HEK293 (cell line): ENCODE results near the gene ESR2.

Experiments
- CTCF ChIA-PET: fragments of 350-600 bp; formaldehyde crosslinking; extraction: SDS; loops from one replicate; lab custom pipeline; 2021; ENCODE audit warnings: antibody characterized with exemption; lab: Yijun Ruan, JAX
- POLR2A ChIA-PET: fragments of 300-600 bp; formaldehyde crosslinking; extraction: SDS; loops from one replicate; lab custom pipeline; 2020; ENCODE audit warnings: antibody characterized with exemption, inconsistent platforms; lab: Yijun Ruan, JAX
- H3K27ac ChIP-seq: fragments of 200-500 bp; sonication (Bioruptor generic); 2 replicates; pipeline ENCODE4 v1.5.1; 2014; ENCODE audit warnings: low read depth, low read length, control low read depth, inconsistent platforms; ENCODE audit errors: extremely low read depth
- H3K36me3 ChIP-seq, 2 experiments: fragments of 200-500 bp in 1 of 2; sonication (Bioruptor generic) in 1 of 2; 1 replicate in 1 of 2; 2 replicates in 1 of 2; pipeline ENCODE4 v1.5.1; 2014 to 2017; ENCODE audit warnings: inconsistent platforms in 2 of 2, low read length in 2 of 2; ENCODE audit not compliant: control insufficient read depth in 2 of 2, insufficient read depth in 1 of 2
- H3K4me1 ChIP-seq: fragments of 200-500 bp; sonication (Bioruptor generic); 2 replicates; pipeline ENCODE4 v1.5.1; 2014; ENCODE audit warnings: mild to moderate bottlenecking, low read length, inconsistent platforms; ENCODE audit not compliant: control insufficient read depth, insufficient read depth
- H3K4me3 ChIP-seq: 2 replicates; pipeline ENCODE4 v1.5.1; 2011; ENCODE audit warnings: low read depth, mild to moderate bottlenecking, control low read depth, low read length, moderate library complexity
- H3K9me3 ChIP-seq: fragments of 200-500 bp; sonication (Bioruptor generic); 2 replicates; pipeline ENCODE4 v1.5.1; 2014; ENCODE audit warnings: low read depth, low read length, inconsistent platforms; ENCODE audit not compliant: control insufficient read depth, insufficient read depth
- KLF8 ChIP-seq: fragments of 450-650 bp; formaldehyde crosslinking; IDR thresholded peaks from 2 replicates; pipeline ENCODE4 v1.5.1; 2016; ENCODE audit warnings: missing biosample characterization, missing genetic modification characterization
- OVOL3 ChIP-seq: fragments of 450-650 bp; formaldehyde crosslinking; IDR thresholded peaks from 2 replicates; pipeline ENCODE4 v1.5.1; 2016; ENCODE audit warnings: missing biosample characterization, missing genetic modification characterization
- REPIN1 ChIP-seq: fragments of 450-650 bp; formaldehyde crosslinking; IDR thresholded peaks from 2 replicates; pipeline ENCODE4 v1.5.1; 2017; ENCODE audit warnings: missing biosample characterization, missing genetic modification characterization, low read depth
- SP3 ChIP-seq: fragments of 450-650 bp; formaldehyde crosslinking; IDR thresholded peaks from 2 replicates; pipeline ENCODE4 v1.5.1; 2016; ENCODE audit warnings: missing biosample characterization, missing genetic modification characterization
- ZNF133 ChIP-seq: fragments of 450-650 bp; formaldehyde crosslinking; IDR thresholded peaks from 2 replicates; pipeline ENCODE4 v1.5.1; 2016; ENCODE audit warnings: missing biosample characterization, missing genetic modification characterization
- ZNF157 ChIP-seq: fragments of 450-650 bp; formaldehyde crosslinking; IDR thresholded peaks from 2 replicates; pipeline ENCODE4 v1.5.1; 2016; ENCODE audit warnings: missing biosample characterization, missing genetic modification characterization
- ZNF169 ChIP-seq: fragments of 450-650 bp; formaldehyde crosslinking; IDR thresholded peaks from 2 replicates; pipeline ENCODE4 v1.5.1; 2016; ENCODE audit warnings: missing biosample characterization, missing genetic modification characterization
- ZNF221 ChIP-seq: fragments of 450-650 bp; formaldehyde crosslinking; IDR thresholded peaks from 2 replicates; pipeline ENCODE4 v1.5.1; 2017; ENCODE audit warnings: missing biosample characterization, missing genetic modification characterization, borderline replicate concordance
- ZNF223 ChIP-seq: fragments of 450-650 bp; formaldehyde crosslinking; IDR thresholded peaks from 2 replicates; pipeline ENCODE4 v1.5.1; 2016; ENCODE audit warnings: missing biosample characterization, missing genetic modification characterization
- ZNF266 ChIP-seq: fragments of 450-650 bp; formaldehyde crosslinking; IDR thresholded peaks from 2 replicates; pipeline ENCODE4 v1.5.1; 2016; ENCODE audit warnings: missing biosample characterization, missing genetic modification characterization, low read depth
- ZNF350 ChIP-seq: fragments of 450-650 bp; formaldehyde crosslinking; IDR thresholded peaks from 2 replicates; pipeline ENCODE4 v1.5.0; 2017; ENCODE audit warnings: missing biosample characterization, mild to moderate bottlenecking, missing genetic modification characterization
- ZNF423 ChIP-seq: fragments of 450-650 bp; formaldehyde crosslinking; IDR thresholded peaks from 2 replicates; pipeline ENCODE4 v1.5.1; 2016; ENCODE audit warnings: missing biosample characterization, missing genetic modification characterization
- ZNF426 ChIP-seq: fragments of 450-650 bp; formaldehyde crosslinking; IDR thresholded peaks from 2 replicates; pipeline ENCODE4 v1.5.1; 2017; ENCODE audit warnings: missing biosample characterization, missing genetic modification characterization, mild to moderate bottlenecking, inconsistent platforms, moderate library complexity
- ZNF513 ChIP-seq: fragments of 450-650 bp; IDR thresholded peaks from 2 replicates; pipeline ENCODE4 v1.5.1; 2018; ENCODE audit warnings: missing biosample characterization, missing genetic modification characterization
- ZNF529 ChIP-seq: fragments of 450-650 bp; formaldehyde crosslinking; IDR thresholded peaks from 2 replicates; pipeline ENCODE4 v1.5.1; 2017; ENCODE audit warnings: missing genetic modification characterization, missing biosample characterization; ENCODE audit not compliant: insufficient replicate concordance
- ZNF621 ChIP-seq: fragments of 450-650 bp; formaldehyde crosslinking; IDR thresholded peaks from 2 replicates; pipeline ENCODE4 v1.5.1; 2017; ENCODE audit warnings: missing biosample characterization, missing genetic modification characterization
- ZNF654 ChIP-seq: fragments of 450-650 bp; formaldehyde crosslinking; IDR thresholded peaks from 2 replicates; pipeline ENCODE4 v1.5.1; 2016; ENCODE audit warnings: low read depth, missing biosample characterization, missing genetic modification characterization
- ZNF701 ChIP-seq: fragments of 450-650 bp; formaldehyde crosslinking; IDR thresholded peaks from 2 replicates; pipeline ENCODE4 v1.5.1; 2016; ENCODE audit warnings: missing biosample characterization, missing genetic modification characterization
- ZNF837 ChIP-seq: fragments of 450-650 bp; formaldehyde crosslinking; IDR thresholded peaks from 2 replicates; pipeline ENCODE4 v1.5.1; 2016; ENCODE audit warnings: missing biosample characterization, missing genetic modification characterization
- TF ChIP-seq, protein P1 (sequence below): fragments of 450-650 bp; formaldehyde crosslinking; conservative IDR thresholded peaks from 2 replicates; pipeline ENCODE4 v1.5.1; 2016; ENCODE audit warnings: low read depth, missing biosample characterization, missing genetic modification characterization
- TF ChIP-seq, protein P2 (sequence below): fragments of 450-650 bp; formaldehyde crosslinking; IDR thresholded peaks from 2 replicates; pipeline ENCODE4 v1.5.1; 2016; ENCODE audit warnings: missing biosample characterization, missing genetic modification characterization
- TF ChIP-seq, protein P3 (sequence below): fragments of 450-650 bp; formaldehyde crosslinking; IDR thresholded peaks from 2 replicates; pipeline ENCODE4 v1.5.1; 2017; ENCODE audit warnings: missing biosample characterization, mild to moderate bottlenecking, missing genetic modification characterization, moderate library complexity

Gene ESR2

DNA sequence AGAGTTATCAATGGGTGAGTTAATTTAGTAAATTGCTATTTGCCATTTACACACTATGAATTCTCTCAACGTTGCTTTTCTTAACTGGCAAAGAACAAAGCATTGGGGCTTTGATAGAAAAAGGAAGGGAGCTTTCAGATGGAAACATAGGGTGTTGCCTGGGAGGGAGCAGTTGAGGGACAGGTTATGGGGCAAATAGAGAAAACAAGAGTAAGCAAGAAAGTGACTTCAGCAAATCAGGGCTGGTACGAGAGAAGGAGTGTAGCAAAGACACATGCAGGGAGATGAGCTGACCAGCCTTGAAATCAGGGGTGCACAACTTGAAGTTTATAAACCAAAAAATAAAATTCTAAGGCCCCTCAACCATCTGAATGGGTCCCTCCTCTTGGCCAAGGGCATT, 15.7 kb downstream of the ESR2 start:
- ChIA-PET CTCF (no interaction called here), POLR2A (no interaction called here)

GRCh38 chr14:64272019-64272418, 22.2 kb downstream of the ESR2 start:
- Histone ChIP-seq H3K4me3 (no peak overlapping the region), H3K36me3 (no peaks in the 10 kb centered on the region), H3K9me3 (no peaks in the 10 kb centered on the region), H3K4me1 (no peaks in the 10 kb centered on the region), H3K27ac (no peak overlapping the region)
- ChIA-PET CTCF (interaction anchor here (0.6 to 1.3 kb wide), 2 partner anchors 10 to 31 kb away, joined by 4 to 5 read pairs; no protein-coding TSS in a partner anchor), POLR2A (no interaction called here)
- no peak for TF ChIP-seq ZNF157 (tag by site-specific recombination)
- no peak for TF ChIP-seq ZNF621
- TF ChIP-seq ZNF654: no peak
- TF ChIP-seq, protein P1, sequence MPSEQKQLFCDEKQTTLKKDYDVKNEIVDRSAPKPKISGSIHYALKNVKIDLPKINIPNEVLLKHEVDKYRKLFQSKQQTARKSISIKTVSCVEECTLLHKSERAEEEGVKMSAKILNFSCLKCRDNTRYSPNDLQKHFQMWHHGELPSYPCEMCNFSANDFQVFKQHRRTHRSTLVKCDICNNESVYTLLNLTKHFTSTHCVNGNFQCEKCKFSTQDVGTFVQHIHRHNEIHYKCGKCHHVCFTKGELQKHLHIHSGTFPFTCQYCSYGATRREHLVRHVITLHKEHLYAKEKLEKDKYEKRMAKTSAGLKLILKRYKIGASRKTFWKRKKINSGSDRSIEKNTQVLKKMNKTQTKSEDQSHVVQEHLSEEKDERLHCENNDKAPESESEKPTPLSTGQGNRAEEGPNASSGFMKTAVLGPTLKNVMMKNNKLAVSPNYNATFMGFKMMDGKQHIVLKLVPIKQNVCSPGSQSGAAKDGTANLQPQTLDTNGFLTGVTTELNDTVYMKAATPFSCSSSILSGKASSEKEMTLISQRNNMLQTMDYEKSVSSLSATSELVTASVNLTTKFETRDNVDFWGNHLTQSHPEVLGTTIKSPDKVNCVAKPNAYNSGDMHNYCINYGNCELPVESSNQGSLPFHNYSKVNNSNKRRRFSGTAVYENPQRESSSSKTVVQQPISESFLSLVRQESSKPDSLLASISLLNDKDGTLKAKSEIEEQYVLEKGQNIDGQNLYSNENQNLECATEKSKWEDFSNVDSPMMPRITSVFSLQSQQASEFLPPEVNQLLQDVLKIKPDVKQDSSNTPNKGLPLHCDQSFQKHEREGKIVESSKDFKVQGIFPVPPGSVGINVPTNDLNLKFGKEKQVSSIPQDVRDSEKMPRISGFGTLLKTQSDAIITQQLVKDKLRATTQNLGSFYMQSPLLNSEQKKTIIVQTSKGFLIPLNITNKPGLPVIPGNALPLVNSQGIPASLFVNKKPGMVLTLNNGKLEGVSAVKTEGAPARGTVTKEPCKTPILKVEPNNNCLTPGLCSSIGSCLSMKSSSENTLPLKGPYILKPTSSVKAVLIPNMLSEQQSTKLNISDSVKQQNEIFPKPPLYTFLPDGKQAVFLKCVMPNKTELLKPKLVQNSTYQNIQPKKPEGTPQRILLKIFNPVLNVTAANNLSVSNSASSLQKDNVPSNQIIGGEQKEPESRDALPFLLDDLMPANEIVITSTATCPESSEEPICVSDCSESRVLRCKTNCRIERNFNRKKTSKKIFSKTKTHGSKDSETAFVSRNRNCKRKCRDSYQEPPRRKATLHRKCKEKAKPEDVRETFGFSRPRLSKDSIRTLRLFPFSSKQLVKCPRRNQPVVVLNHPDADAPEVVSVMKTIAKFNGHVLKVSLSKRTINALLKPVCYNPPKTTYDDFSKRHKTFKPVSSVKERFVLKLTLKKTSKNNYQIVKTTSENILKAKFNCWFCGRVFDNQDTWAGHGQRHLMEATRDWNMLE: no peak
- no peak for TF ChIP-seq ZNF221 (tag by site-specific recombination)
- no peak for TF ChIP-seq ZNF701
- TF ChIP-seq, protein P2, sequence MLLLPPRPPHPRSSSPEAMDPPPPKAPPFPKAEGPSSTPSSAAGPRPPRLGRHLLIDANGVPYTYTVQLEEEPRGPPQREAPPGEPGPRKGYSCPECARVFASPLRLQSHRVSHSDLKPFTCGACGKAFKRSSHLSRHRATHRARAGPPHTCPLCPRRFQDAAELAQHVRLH (tag by site-specific recombination): no peak
- TF ChIP-seq, protein P3, sequence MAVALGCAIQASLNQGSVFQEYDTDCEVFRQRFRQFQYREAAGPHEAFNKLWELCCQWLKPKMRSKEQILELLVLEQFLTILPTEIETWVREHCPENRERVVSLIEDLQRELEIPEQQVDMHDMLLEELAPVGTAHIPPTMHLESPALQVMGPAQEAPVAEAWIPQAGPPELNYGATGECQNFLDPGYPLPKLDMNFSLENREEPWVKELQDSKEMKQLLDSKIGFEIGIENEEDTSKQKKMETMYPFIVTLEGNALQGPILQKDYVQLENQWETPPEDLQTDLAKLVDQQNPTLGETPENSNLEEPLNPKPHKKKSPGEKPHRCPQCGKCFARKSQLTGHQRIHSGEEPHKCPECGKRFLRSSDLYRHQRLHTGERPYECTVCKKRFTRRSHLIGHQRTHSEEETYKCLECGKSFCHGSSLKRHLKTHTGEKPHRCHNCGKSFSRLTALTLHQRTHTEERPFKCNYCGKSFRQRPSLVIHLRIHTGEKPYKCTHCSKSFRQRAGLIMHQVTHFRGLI (tag by site-specific recombination): no peak
- no peak for TF ChIP-seq ZNF529
- no peak for TF ChIP-seq ZNF350 (tag by site-specific recombination)
- no peak for TF ChIP-seq ZNF423 (tag by site-specific recombination)
- no peak for TF ChIP-seq REPIN1 (tag by site-specific recombination)
- no peak for TF ChIP-seq ZNF223 (tag by site-specific recombination)
- TF ChIP-seq KLF8 (tag by site-specific recombination): no peak
- no peak for TF ChIP-seq ZNF513 (tag by site-specific recombination)
- no peak for TF ChIP-seq ZNF837 (tag by site-specific recombination)
- TF ChIP-seq OVOL3 (tag by site-specific recombination): no peak

More for the DNA sequence above, 15.7 kb downstream of the ESR2 start:
- no peak overlapping the region for H3K27ac ChIP-seq
- TF ChIP-seq ZNF426 (no peak), ZNF133 (tag by site-specific recombination) (no peak), ZNF169 (tag by site-specific recombination) (no peak), ZNF350 (tag by site-specific recombination) (no peak), ZNF266 (no peak), SP3 (tag by site-specific recombination) (no peak)
- TF ChIP-seq, all 188 proteins: peak for 0
- Histone ChIP-seq H3K4me3 (no peak overlapping the region), H3K36me3 (no peaks in the 10 kb centered on the region), H3K9me3 (no peaks in the 10 kb centered on the region), H3K4me1 (0 out of 2 replicates have a peak, but pooled peaks cover 2% of the 10 kb centered on the region)
